Endothelial cell of umbilical vein (primary cell): ENCODE results near the gene UBE2I. TPM values are rescaled to one million over a fixed set of nuclear protein-coding genes. Genes with fewer than 3 reads are reported as not detected.

Experiments used
- BruUV-seq: library from RNA; stranded (reverse); fragments of 400-500 nt; replicated peaks from 2 replicates; lab custom pipeline; 2021; lab: Mats Ljungman, UMichigan
- CTCF ChIA-PET: fragments of 300-600, 350-600 bp; sonication (Branson Sonifier 250); formaldehyde crosslinking; loops from one replicate; lab custom pipeline; 2021; ENCODE audit warnings: antibody characterized with exemption, inconsistent platforms; lab: Charles Lee
- POLR2A ChIA-PET: fragments of 300-600, 350-600 bp; sonication (Branson Sonifier 250); formaldehyde crosslinking; loops from one replicate; lab custom pipeline; 2021; ENCODE audit warnings: antibody characterized with exemption, inconsistent platforms; lab: Charles Lee
- DNase-seq: peaks from one replicate; pipeline ENCODE4 v3.0.0-alpha.2; 2011; ENCODE audit warnings: low read depth, low spot score
- FAIRE-seq: peaks from 2 replicates; lab custom pipeline; 2011; peaks lifted over from hg19 to GRCh38; lab: Jason Lieb, UNC
- H2AFZ ChIP-seq: 2 replicates; pipeline ENCODE4 v1.6.0; 2012; ENCODE audit warnings: low read depth, low read length, control low read depth, inconsistent platforms
- H3K27ac ChIP-seq: 2 replicates; pipeline ENCODE4 v1.5.1; 2011; ENCODE audit warnings: low read depth, mild to moderate bottlenecking, control low read depth, low read length, moderate library complexity; ENCODE audit not compliant: insufficient read depth
- H3K27me3 ChIP-seq, 2 experiments: 2 replicates each; pipeline versions ENCODE4 v1.6.0 to v1.6.1; 2011; ENCODE audit warnings: low read length in 2 of 2, mixed read lengths in 1 of 2; ENCODE audit not compliant: control insufficient read depth in 2 of 2, insufficient read depth in 2 of 2
- H3K36me3 ChIP-seq, 2 experiments: 2 replicates in 1 of 2; 3 replicates in 1 of 2; pipeline ENCODE4 v1.5.1; 2011; ENCODE audit warnings: low read length in 2 of 2, mild to moderate bottlenecking in 1 of 2, moderate library complexity in 1 of 2; ENCODE audit not compliant: control insufficient read depth in 2 of 2, insufficient read depth in 2 of 2; ENCODE audit errors: extremely low read depth in 1 of 2
- H3K4me1 ChIP-seq: 3 replicates; pipeline ENCODE4 v1.5.1; 2011; ENCODE audit warnings: mild to moderate bottlenecking, low read length; ENCODE audit not compliant: control insufficient read depth, insufficient read depth; ENCODE audit errors: extremely low read depth
- H3K4me2 ChIP-seq: 2 replicates; pipeline ENCODE4 v1.6.1; 2011; ENCODE audit warnings: low read length, control low read depth, mixed read lengths; ENCODE audit not compliant: insufficient read depth
- H3K4me3 ChIP-seq, 3 experiments: fragments of 200-600 bp in 1 of 3; sonication (generic), shearing (Covaris generic) in 1 of 3; replicated peaks in 1 of 3; 2 replicates each; pipeline ENCODE4 v1.5.1; 2011 to 2016; ENCODE audit warnings: control low read depth in 3 of 3, low read length in 3 of 3, mild to moderate bottlenecking in 2 of 3, inconsistent platforms in 1 of 3, low read depth in 1 of 3, moderate library complexity in 1 of 3; ENCODE audit not compliant: insufficient read depth in 1 of 3
- H3K79me2 ChIP-seq: 2 replicates; pipeline ENCODE4 v1.6.0; 2012; ENCODE audit warnings: low read length, inconsistent platforms; ENCODE audit not compliant: control insufficient read depth, insufficient read depth
- H3K9ac ChIP-seq: replicated peaks from 2 replicates; pipeline ENCODE3; 2011; ENCODE audit warnings: low read length, control low read depth; ENCODE audit not compliant: insufficient read depth; ENCODE audit errors: extremely low read depth
- H3K9me1 ChIP-seq: replicated peaks from 3 replicates; pipeline ENCODE4 v1.6.0; 2011; ENCODE audit warnings: mild to moderate bottlenecking, low read length; ENCODE audit not compliant: control insufficient read depth, insufficient read depth; ENCODE audit errors: extremely low read depth
- H3K9me3 ChIP-seq: replicated peaks from 2 replicates; pipeline ENCODE4 v1.5.1; 2012; ENCODE audit warnings: low read length, inconsistent platforms; ENCODE audit not compliant: control insufficient read depth, insufficient read depth
- H4K20me1 ChIP-seq: replicated peaks from 2 replicates; pipeline ENCODE3; 2011; ENCODE audit warnings: mild to moderate bottlenecking, low read length; ENCODE audit not compliant: control insufficient read depth, insufficient read depth; ENCODE audit errors: extremely low read depth
- EZH2 ChIP-seq: IDR thresholded peaks from 2 replicates; pipeline ENCODE4 v1.6.1; 2012; ENCODE audit warnings: borderline replicate concordance, low read depth, mild to moderate bottlenecking, moderate library complexity, low read length, inconsistent platforms; ENCODE audit not compliant: severe bottlenecking
- dilution Hi-C: fragments of 300-500 bp; cut with MboI; formaldehyde crosslinking; loops from one replicate; pipeline ENCODE4 v1.15.0; 2019; ENCODE audit warnings: low sequenced_read_pairs; ENCODE audit not compliant: extremely low pct_ligation_motif_present
- intact Hi-C: fragments of 100-400 bp; cut with micrococcal nuclease; formaldehyde crosslinking; loops from one replicate; pipeline ENCODE4 v1.10.0; 2022
- polyA plus RNA-seq, 4 experiments: library from polyadenylated mRNA; depleted of rRNA in 3 of 4; stranded (reverse) in 3 of 4; unstranded in 1 of 4; fragments of >200 nt; gene quantifications; 2 replicates each; pipeline versions ENCODE4 v1.2.1 to v1.2.3, GENCODE V29; 2011 to 2012; ENCODE audit warnings: missing spikeins in 1 of 4
- total RNA-seq: library from RNA; stranded (reverse); gene quantifications from 2 replicates; pipeline ENCODE4 v1.2.3, GENCODE V29; 2021
- TF ChIP-seq, protein P1 (sequence below), 2 donors: IDR thresholded peaks; 1 replicate in 1 of 2; 2 replicates in 1 of 2; pipeline ENCODE4 v1.5.1; 2011; ENCODE audit warnings: low read length in 2 of 2, mild to moderate bottlenecking in 2 of 2, moderate library complexity in 2 of 2, control low read depth in 1 of 2, inconsistent platforms in 1 of 2, low read depth in 1 of 2; ENCODE audit not compliant: insufficient read depth in 1 of 2; ENCODE audit errors: extremely low read depth in 1 of 2

Gene UBE2I
- total and polyA plus RNA-seq, 2 donors (not counting 3 experiments of a cell fraction or from before 2014, with no cell fraction given): 122 to 233 TPM

DNA sequence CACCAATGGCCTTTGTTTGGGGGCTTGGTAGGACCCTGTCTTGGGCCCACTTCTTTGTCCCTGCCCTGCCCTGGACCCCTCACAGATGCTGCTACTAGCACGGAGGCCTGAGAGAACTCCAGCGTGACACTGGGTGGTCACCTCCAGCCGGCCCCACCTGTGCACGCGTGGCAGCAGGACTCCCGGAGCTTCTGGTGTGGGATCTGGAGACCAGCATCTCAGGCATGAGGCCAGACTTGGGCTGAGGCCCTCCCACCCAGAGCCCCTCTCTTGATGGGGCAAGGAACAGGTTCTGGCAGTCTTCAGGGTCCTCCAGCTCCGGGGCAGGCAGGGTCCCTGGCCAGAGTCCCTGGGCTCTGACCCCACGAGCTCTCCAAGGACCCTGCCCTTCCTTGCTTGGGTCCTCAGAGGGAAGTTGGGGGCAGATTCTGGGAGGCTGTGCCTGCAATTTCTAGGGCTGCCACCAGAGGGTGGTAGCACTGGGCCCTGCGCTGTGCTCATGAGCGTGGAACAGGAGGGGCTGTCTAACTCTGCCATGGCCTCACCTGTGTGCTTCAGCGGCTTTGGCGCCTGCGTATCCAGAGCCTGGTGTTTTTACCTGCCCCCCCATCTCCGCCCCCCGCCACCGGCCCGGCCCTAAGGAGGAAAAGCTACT, 21.0 kb downstream of the UBE2I start:
- no peaks in the 10 kb centered on the region for H3K9me3 ChIP-seq
- no peaks in the 10 kb centered on the region for H3K9me1 ChIP-seq
- H3K4me3 ChIP-seq: no peak overlapping the region
- ChIA-PET POLR2A (interaction anchor here (0.7 kb wide), 1 partner anchor 32 kb away, joined by 3 read pairs; no protein-coding TSS in a partner anchor), CTCF (interaction anchor here (0.5 to 1.6 kb wide), 3 partner anchors 12 to 61 kb away, joined by 3 to 5 read pairs (median 3); no protein-coding TSS in a partner anchor)
- no peaks in the 10 kb centered on the region for H3K36me3 ChIP-seq
- H3K79me2 ChIP-seq: no peaks in the 10 kb centered on the region
- no peaks in the 10 kb centered on the region for H4K20me1 ChIP-seq
- H3K27ac ChIP-seq: no peak overlapping the region
- dilution Hi-C loops: no loop called here
- no peak overlapping the region for H2AFZ ChIP-seq
- intact Hi-C loops: no loop called here
- no peak for FAIRE-seq
- DNase-seq: no peak
- H3K9ac ChIP-seq: no peak overlapping the region
- BruUV-seq: no TSS peak
- peaks cover 12% of the 10 kb centered on the region for H3K4me1 ChIP-seq
- peaks cover 34 to 44% of the 10 kb centered on the region in 2 experiments for H3K27me3 ChIP-seq
- TF ChIP-seq, protein P1, sequence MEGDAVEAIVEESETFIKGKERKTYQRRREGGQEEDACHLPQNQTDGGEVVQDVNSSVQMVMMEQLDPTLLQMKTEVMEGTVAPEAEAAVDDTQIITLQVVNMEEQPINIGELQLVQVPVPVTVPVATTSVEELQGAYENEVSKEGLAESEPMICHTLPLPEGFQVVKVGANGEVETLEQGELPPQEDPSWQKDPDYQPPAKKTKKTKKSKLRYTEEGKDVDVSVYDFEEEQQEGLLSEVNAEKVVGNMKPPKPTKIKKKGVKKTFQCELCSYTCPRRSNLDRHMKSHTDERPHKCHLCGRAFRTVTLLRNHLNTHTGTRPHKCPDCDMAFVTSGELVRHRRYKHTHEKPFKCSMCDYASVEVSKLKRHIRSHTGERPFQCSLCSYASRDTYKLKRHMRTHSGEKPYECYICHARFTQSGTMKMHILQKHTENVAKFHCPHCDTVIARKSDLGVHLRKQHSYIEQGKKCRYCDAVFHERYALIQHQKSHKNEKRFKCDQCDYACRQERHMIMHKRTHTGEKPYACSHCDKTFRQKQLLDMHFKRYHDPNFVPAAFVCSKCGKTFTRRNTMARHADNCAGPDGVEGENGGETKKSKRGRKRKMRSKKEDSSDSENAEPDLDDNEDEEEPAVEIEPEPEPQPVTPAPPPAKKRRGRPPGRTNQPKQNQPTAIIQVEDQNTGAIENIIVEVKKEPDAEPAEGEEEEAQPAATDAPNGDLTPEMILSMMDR (IDR thresholded peaks at IDR 0.05; ENCODE audit: extremely low read depth in 1 of 2, insufficient read depth in 1 of 2, low read depth in 1 of 2, low read length in 2 of 2): peak; percentile 53 to 54
- TF ChIP-seq EZH2: no peak
- H3K4me2 ChIP-seq: no peak overlapping the region
